Activated CD4-positive, alpha-beta T cell treated with anti-CD3 and anti-CD28 coated beads, Interleukin-2, Interleukin-4, amounts not matched to agents 100 ng/mL and 50 ng/mL, durations not matched to agents 16 hours and 8 hours (primary cell): ENCODE results near the gene CDK6.

Source experiments
- DNase-seq: peaks from one replicate; pipeline ENCODE4 v3.0.0-alpha.2; 2020; ENCODE audit warnings: low spot score

The CDK6 gene

DNA sequence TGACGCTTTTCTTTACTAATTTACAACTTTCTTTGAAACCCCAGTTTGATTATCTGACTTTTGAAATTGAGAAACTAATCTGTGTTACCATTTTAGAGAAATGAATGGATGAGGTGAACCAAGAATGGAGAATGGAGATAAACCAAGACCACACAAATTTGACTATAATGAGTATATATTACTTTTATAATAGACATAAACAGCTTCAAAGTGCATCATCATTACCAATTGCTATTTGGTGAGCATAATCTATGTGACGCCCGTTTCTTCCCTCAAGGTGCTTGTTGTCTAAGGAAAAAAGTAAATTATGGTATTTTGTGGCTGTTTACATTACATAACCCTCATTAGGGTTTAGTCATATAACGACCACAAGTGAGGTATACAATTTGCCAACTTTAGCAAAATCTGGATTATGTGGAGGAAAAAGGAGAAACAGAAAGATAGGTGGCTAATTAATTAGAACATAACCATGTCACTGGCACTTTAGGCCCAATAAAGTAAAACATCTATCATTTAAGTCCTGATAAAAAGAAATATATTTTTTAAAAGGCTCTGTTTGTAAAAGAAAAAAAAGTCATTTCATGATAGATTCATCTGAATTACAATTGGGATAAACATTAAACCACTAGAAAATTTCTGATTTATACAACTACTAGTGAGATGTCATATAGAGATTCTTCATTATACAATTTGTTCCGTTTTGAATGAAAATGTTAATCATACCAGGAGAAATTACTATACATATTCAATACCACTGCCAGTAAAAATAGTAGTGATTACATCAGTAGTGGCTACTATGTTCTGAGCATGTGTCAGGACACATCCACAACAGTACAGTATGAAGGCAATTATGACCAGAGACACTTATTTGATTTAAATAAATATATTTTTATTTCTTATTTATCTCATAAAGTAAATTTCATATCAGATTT lies 128.0 kb downstream of the CDK6 start:
- DNase-seq, result peak; percentile 73

DNA sequence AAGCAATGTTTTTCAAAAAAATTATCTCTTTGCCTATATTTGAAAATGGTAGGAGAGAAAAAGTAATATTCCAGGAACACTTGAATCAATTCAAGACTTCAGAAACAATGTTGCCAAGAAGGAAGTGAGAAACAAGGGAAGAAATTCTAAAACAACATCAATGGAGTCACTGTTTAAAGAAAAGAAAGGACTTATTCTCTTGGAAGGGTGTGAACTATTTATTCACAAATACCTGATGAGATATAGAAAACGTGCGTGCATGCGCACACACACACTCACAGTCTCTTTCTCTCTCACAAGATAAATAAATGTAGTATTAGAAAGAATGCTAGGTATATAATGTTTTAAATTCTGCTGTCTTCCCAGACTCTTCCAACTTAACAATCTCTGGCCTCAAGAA lies 128.9 kb downstream of the CDK6 start:
- DNase-seq, result no peak

DNA sequence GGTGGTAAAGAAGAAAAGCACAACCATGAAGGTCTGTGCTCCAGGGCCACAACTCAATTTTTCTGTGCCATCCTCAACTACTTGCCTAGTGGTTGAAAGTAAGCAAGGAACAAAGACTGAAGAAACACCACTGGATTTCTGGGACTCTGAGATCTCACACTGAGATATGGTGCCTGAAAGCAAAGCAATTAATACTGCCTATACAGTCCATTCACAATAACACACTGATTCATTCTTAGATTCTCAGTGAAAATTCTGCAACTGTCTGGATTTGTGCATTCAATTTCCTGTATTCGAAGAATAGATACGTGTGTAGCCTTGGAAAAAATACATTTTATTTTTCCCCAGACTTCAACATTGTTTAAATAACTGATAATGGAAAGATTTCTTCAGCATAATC lies 129.8 kb downstream of the CDK6 start:
- peak; percentile 41 for DNase-seq

DNA sequence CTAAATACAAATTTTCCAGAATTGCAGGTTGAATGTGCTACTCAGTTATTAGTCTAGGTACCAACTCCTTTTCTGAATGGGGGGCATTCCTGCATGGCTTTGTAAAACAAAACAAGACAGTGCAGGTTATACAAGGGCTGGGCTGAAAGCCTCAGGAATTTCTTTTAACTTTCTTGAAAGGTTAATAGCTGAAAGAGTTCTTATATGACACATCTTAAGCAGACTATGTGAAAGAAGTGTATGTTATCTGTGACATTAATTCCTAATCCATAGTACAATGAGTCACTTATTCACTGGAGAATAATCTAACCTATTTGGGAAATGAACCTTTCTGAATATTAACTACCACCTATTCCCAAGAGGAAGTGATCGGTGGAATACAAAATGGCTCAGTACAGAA lies 130.5 kb downstream of the CDK6 start:
- DNase-seq, result no peak

DNA sequence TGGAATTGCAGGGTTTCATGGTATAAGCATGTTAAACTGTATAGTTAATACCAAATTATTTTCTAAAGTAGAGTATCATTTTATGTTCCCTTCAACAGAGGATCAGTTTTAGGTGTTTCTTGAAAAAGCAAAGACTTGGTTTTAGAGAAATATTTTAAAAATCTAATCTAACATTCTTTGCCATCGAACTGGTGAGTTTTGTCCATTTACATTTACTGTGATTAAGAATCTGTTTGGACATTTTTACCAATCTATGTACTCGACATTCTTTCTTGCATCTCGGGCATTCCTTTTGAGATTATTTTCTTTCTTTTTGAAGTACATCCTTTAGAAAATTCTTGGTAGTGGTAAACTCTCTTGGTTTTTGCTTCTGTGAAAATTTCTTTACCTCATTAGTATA lies 131.5 kb downstream of the CDK6 start:
- no peak for DNase-seq

DNA sequence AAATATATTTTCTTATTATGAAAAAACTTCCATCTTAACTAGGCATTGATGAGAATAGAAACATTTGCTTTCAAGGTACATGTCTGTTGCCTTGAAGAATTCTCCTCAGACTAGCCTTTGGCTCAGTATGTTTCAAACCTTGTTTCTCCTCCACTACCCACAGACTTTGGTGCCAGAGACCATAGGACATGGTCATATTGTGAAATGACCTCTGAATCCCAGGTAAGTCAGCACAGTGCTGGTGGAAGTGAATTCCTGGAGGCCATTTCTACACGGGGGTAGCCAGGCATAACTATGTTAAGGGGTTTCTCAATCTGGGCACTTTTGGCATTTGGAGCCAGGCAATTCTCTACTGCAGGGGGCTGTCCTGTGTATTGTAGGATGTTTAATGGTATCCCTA lies 133.8 kb downstream of the CDK6 start:
- no peak for DNase-seq

DNA sequence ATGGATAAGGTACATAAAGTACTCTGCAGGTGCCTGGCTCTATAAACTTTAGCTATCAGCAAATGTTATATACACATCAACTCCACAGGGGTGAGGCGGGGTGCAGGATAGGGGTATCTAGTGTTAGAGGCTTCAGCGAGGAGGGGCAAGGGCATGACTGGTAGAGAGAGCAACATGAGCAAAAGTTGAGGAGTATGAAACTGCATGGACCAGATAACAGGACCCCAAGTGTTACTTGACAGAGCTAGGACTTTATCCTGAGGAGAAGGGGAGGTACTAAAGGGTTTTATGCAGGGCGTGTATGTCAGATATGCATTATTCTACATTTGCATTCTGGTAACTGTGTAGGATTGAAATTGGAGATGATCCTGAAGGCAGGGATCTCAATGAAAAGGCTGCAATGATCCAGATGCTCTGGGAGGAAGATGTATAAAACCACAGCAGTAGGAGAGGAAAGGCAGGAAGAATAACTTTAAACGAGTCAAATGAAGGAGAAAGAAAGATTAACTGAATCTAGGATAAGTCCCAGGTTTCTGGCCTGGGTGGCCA lies 136.3 kb downstream of the CDK6 start:
- no peak for DNase-seq

DNA sequence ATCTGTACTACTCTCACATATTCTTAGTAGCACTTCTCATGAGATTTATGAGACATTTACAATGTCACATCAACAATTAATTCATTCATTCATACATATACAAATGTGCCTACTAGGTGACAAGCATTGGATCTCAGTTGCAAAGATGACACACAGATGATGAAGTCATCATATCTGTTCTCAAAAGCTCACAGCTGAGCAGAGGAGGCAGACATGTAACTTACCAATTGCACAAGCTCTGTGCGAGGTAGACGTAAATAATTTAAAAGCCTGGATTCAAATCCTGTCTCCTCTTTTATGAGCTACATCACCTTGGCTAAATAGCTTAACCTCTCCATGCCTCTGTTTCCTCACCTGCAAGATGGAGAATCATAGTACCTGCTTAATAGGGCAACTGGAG lies 136.8 kb downstream of the CDK6 start:
- DNase-seq, result no peak

DNA sequence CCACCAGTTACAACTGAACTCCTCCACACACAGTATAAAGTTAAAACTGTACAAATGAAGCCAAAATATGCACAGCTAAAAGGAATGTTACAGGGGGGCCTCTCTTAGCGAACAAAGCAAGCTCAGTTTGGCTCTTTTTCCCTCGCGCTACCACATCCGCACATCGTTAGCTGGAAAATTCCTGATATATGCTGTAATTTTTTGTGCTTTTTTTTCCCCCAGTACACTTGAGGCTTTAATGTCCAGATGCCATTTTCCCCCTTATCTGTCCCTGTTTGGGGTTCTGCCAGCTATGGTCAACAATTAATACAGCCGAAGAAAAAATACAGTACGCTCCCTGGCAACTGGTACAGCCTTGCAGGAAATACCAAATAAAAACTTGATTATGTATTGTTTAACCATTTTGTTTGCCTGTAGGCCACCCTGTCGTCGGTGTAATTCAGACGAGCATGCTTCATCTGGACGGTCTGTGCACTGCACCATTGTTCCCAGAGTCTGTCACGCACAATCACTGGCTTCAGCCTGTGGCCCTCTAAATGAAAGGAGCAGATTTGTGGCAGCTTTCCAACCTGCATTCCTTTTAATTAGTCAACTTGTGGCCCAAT lies 138.0 kb downstream of the CDK6 start:
- DNase-seq, result no peak

DNA sequence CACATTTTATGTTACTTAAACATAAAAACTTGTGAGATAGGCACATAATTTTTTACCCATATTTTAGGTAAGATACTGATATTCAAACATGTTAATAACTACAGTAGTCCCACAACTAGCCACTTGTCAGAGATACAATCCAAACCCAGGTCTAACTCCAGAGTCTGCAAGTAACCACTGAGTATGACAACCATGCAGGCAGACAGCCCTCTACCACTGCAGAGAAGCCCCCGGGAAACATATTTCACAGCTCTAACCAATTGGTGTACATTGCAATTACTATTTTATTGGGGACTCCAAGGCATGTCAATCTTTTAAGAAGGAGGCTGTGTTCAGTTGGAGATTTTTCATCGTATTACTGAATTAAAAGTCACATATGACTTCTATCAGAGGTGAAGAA lies 139.0 kb downstream of the CDK6 start:
- no peak for DNase-seq

DNA sequence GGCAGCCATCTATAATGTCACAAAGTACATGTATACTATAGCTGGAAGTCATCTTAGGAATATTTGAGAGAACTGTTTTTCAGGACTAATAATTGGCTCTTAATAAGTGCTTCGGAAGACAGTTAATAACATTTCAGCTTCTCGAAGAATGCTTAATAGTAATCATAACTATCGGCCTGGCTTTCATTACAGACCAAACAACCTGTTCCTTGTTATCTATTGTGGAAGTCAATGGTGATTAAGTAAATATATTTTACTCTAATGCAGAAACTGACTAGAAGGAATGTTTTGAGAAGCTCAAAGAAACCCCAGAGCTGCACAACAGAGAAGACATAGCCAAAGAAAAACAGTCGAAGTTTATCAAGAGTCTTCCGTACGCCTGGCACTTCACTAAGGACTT lies 139.4 kb downstream of the CDK6 start:
- no peak for DNase-seq

DNA sequence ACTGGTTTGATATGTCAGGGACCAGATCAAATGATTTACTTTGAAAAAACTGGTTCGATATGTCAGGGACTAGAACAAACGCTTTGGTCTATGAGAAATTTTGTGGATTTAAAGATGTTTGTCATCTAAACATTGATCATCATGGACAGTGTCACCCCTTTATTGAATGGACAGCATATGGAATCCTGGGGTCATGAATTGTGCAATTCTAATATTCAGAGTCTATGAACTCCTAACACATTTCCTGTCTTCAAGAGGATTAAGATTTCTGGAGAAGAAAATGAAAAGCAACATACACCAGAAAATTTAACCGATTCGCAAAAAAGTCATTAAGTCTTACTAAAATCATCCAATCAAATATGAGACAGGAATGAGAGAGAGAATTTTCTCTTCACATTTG lies 139.8 kb downstream of the CDK6 start:
- DNase-seq, result no peak

DNA sequence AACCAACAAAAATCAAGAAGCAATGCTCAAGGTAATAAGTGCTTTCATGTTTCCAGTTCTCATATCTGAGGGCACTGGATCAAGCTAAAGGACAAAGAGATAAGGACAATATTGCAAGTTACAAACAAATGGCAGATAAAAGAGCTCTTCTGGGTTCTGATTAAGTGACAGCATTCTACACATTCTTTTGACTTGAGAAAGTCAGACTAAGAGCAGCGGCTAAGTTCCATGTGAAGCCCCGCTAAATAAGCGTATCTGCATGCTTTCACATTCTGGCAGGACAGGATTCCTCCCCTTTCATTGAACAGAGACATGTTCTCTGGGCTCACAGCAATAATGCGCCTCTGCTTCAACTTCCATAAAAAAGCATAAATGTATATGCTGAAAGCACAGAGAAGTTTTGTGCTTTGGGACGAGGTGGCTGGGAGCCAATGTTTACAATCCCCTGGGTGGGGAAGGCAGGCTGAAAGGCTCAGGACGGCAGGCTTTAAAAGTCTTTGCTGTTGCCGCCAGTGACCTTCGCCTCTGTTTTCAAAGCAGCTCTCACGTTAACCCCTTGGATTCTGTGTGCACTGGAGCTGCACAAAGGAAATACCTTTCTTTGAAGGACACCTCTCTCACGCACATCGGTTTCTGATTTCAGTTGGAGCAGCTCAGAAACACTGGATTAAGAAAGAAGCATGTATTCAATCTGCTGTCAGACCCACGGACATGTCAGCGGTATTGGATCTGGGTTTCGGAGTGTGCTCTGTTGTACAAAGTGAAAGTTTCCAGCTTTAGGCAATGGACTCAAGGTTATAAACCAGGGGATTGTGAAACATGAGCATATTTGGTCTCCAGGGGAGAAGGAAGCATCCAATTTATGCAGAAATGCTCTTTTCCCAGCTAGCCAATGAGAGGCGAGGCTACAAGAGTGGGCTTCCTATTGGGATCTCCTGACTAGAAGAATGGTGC lies 140.8 kb downstream of the CDK6 start:
- no peak for DNase-seq

DNA sequence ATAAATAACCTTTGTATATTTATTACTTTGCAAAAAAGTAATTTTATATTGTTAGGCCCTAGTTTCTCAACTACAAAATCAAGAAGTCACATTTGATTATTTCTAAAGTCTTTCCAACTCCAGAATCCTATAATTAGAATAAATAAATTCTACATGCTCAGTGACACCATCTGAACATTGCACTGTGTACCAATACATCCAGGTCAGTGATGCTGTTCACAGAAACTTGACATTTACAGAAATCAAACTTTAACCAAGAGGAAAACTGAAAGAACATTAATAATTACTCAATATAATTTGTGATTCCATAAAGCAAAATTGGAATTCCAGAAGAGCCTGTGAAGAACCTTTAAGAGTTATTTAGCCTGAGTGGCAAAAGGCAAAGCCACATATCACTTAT lies 142.2 kb downstream of the CDK6 start:
- DNase-seq, result no peak

DNA sequence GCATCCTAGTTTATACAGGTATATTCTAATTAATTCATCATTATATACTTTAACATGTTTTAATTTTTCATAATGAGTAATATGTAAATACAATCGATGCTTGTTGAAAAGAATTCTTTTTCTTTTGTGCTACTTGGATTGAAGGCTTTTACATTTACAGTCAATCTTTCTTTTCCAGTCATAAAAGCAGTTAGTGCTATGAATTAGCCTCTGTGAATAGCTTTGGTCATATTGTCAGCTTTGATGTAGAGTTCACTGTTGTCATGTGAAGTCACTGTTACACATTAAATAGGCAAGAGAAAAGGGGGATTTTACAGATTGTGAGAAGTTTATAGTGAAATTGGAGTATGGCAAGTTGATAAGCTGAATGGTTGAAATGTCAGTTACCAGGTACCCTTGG lies 142.9 kb downstream of the CDK6 start:
- DNase-seq, result no peak

DNA sequence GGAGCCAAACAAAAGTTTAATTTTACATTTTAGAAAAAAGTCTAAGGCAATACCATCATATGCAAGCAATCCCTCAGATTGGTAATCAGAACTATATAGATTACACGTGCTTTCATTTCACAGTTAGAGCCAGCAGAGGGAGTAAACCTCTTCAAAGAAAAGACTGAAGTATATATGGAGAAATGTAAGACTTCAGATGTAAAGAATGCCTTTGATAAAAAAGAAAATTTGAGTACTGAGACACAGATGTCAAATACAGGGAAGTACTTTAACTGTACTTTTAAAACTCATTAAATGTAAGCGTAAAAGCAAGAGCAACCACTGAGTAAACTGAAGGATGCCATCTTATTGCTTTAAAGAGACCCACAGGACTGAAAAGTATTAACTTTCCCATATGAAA lies 144.8 kb downstream of the CDK6 start:
- peak; percentile 61 for DNase-seq

DNA sequence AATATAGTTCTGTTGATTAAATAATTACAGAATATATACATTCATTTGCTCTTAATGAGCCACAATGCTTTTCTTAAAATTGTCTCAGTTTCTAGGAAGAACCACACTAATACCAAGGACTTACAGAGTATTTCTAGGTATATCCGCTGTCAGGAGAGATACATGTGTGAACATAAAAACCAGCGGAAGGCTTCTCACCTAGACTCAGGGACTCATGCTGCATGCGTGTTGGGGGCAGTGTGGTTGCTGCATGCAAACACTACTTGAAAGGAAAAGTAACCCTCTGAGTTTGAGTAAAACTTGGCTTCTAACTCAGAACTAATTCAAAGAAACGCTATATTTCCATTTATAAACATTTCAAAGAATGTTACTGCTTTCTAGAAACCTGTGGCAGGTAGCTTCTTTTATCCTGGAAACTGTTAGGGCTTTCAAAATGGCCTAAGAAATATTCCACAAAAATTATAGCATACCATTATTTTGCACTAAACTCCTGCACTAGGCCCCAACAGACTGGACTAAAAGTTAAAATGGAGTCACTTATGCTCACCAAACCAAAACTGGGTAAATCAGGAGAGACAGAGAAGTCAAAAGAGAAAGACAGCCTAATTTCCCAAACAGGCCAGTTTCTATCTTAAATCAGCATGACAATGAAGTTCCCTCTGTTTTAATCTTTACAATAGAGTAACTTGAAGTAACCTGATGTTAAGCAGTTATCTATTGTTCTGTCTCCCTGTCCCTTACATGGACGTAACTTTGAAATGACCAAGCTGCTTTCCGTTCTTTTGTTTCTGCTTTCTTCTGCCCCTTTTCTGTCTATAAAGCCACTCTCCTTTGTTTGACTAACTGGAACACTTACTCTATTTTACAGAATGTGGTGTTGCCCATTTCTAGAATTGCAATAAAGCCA lies 151.0 kb downstream of the CDK6 start:
- DNase-seq, result peak; percentile 88

DNA sequence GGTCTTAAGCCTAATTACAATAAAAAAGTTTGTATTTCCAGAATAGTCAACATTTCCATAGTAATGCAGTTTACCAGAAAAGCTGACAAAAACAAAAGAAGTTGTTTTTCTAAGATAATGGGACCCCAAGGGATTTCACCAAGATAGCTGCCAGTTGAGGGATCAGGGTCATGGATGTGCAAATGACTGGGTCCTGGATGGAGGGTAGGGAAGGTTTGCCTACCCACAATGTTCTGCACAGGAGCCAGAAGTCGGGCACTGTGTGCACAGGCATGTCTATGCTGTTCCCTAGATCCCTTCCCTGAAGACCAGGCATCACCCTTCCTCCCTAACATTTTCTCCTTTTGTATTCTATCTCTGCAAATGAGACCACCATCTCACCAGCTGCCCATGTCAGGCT lies 152.1 kb downstream of the CDK6 start:
- DNase-seq, result no peak

DNA sequence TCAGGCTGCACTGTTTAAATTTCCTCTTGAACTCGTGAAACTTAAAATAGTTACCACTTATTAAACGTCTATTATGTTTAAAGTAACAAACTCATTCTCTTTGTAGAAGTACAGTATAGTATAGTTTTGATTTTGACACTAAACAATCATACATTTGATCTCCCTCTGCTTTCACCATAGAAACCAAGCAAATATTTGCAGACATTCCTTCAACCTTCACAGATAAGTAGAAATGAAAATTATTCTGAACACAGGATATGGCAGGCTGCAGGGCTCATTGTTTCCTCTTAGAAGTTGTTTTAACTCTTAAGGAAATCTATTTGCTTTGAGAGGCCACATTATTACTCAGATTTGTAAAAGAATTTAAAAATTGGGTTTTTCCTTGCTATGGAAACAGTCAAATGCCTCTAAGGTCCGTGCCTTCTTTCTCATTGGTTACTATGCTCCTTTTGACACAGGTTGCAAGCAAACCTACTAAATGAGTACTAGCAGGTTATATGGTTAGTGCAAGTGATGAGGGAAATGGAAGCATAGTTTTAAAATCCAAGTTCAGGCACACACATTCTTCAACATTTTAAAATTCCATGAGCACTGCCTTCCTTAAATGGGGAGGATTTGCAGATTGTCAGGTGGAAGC lies 153.4 kb downstream of the CDK6 start:
- peak; percentile 46 for DNase-seq

DNA sequence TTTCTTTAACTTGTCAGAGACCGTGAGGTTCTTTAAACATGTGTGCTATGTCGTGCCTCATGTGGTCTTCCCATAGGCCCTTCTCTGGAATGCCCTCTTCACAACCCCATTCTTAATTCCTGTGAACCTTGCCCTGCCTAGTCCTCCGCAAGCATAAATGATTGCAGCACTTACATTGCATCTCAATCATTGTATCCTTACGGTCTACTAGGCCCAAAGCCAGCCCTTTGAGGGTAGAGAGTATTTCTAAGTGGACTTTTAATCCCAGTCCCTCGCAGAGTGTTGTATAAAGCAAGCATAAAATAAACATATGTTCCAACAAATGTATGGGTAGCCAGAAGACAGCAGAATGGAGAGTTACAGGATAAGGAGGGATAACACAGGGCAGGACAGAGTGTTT lies 154.0 kb downstream of the CDK6 start:
- no peak for DNase-seq

DNA sequence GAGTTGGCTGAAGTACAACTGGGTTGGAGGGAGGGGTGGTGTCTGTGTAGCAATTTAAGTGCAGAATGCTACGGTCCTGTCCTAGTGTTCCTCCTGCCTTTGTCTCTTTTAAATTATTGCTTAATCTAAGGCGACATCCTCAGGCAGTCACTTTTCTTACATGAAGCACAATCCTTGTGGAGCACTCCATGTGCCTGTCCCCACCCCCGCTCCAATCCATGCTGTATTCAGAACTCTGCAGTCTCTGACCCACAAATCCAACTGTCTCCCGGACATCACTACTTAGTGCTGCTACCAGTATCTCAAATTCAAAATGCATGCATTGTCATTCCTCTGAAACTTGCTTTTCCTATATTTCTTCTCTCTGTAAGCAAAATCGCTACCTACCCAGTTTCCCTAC lies 154.7 kb downstream of the CDK6 start:
- DNase-seq, result no peak
